Right atrium auricular region (tissue), 2 donors: ENCODE results near the gene TMEM59L. TPM values are rescaled to one million over a fixed set of nuclear protein-coding genes. Genes with fewer than 3 reads are reported as not detected.

Experiments used
- DNase-seq: peaks from one replicate; pipeline ENCODE4 v3.0.0-alpha.2; 2019; ENCODE audit warnings: low spot score
- H3K27ac ChIP-seq, 2 donors: fragments of 200-600 bp; sonication (generic); 1 replicate in 1 of 2; 2 replicates in 1 of 2; pipeline ENCODE4 v1.5.1; 2016 to 2019
- H3K27me3 ChIP-seq, 2 donors: fragments of 200-600 bp; sonication (generic); one replicate each; pipeline versions ENCODE4 v1.5.1 to v1.6.0; 2017 to 2019
- H3K36me3 ChIP-seq: fragments of 200-600 bp; sonication (generic); one replicate; pipeline ENCODE4 v1.5.1; 2016
- H3K4me1 ChIP-seq, 2 donors: fragments of 200-600 bp; sonication (generic); one replicate each; pipeline versions ENCODE4 v1.5.1 to v1.6.0; 2017 to 2019
- H3K4me3 ChIP-seq, 2 donors: fragments of 200-600 bp; sonication (generic); 1 replicate in 1 of 2; 2 replicates in 1 of 2; pipeline ENCODE4 v1.5.1; 2017 to 2019; ENCODE audit warnings: mild to moderate bottlenecking in 1 of 2, moderate library complexity in 1 of 2
- H3K9me3 ChIP-seq, 2 donors: fragments of 200-600 bp; sonication (generic); one replicate each; pipeline ENCODE4 v1.5.1; 2019
- CTCF ChIP-seq, 2 donors: fragments of 200-600 bp; sonication (generic); IDR thresholded peaks; one replicate each; pipeline ENCODE4 v1.5.1; 2019; ENCODE audit warnings: antibody characterized with exemption in 2 of 2
- total RNA-seq, 2 donors: library from RNA; depleted of rRNA; stranded (reverse); fragments of >200 nt; gene quantifications; one replicate each; pipeline ENCODE4 v1.1.0, GENCODE V29; 2016

The TMEM59L gene
- total RNA-seq, 2 donors from 2014 or later, result 2.2 to 3.0 TPM

GRCh38 chr19:18668252-18668631 is 55.6 kb downstream of the TMEM59L start:
- H3K4me3 ChIP-seq, result no peak overlapping the region
- H3K9me3 ChIP-seq, result no peaks in the 10 kb centered on the region
- H3K27ac ChIP-seq, result no peak overlapping the region
- no peak for TF ChIP-seq CTCF (IDR thresholded peaks at IDR 0.05)
- H3K4me1 ChIP-seq, result peaks cover 0 to 42% of the 10 kb centered on the region in 2 donors
- DNase-seq, result no peak
- peaks cover 27% of the 10 kb centered on the region for H3K36me3 ChIP-seq
- H3K27me3 ChIP-seq, result no peaks in the 10 kb centered on the region

- Histone ChIP-seq H3K9me3 (no peaks in the 10 kb centered on the region), H3K36me3 (peaks cover 27% of the 10 kb centered on the region), H3K4me1 (peaks cover 0 to 38% of the 10 kb centered on the region in 2 donors), H3K27ac (no peak overlapping the region), H3K4me3 (no peak overlapping the region), H3K27me3 (no peaks in the 10 kb centered on the region)
- no peak for DNase-seq
- TF ChIP-seq CTCF (IDR thresholded peaks at IDR 0.05), result no peak
These were observed 56.3 kb downstream of the TMEM59L start for GRCh38 chr19:18668744-18669523.

GRCh38 chr19:18669524-18669817 is 56.8 kb downstream of the TMEM59L start:
- H3K27me3 ChIP-seq, result no peaks in the 10 kb centered on the region
- H3K36me3 ChIP-seq, result peaks cover 27% of the 10 kb centered on the region
- no peak overlapping the region for H3K4me3 ChIP-seq
- no peaks in the 10 kb centered on the region for H3K9me3 ChIP-seq
- DNase-seq, result no peak
- no peak for TF ChIP-seq CTCF (IDR thresholded peaks at IDR 0.05)
- no peak overlapping the region for H3K27ac ChIP-seq
- peaks cover 0 to 38% of the 10 kb centered on the region in 2 donors for H3K4me1 ChIP-seq

GRCh38 chr19:18669883-18670282 is 57.2 kb downstream of the TMEM59L start:
- no peaks in the 10 kb centered on the region for H3K27me3 ChIP-seq
- H3K4me3 ChIP-seq, result no peak overlapping the region
- peaks cover 27% of the 10 kb centered on the region for H3K36me3 ChIP-seq
- H3K4me1 ChIP-seq, result peaks cover 0 to 38% of the 10 kb centered on the region in 2 donors
- no peaks in the 10 kb centered on the region for H3K9me3 ChIP-seq
- no peak for TF ChIP-seq CTCF (IDR thresholded peaks at IDR 0.05)
- DNase-seq, result no peak
- H3K27ac ChIP-seq, result no peak overlapping the region

- peaks cover 0 to 36% of the 10 kb centered on the region in 2 donors for H3K4me1 ChIP-seq
- H3K4me3 ChIP-seq, result no peak overlapping the region
- DNase-seq, result no peak
- no peak overlapping the region for H3K27ac ChIP-seq
- no peak for TF ChIP-seq CTCF (IDR thresholded peaks at IDR 0.05)
- H3K27me3 ChIP-seq, result no peaks in the 10 kb centered on the region
- H3K36me3 ChIP-seq, result peaks cover 27% of the 10 kb centered on the region
- no peaks in the 10 kb centered on the region for H3K9me3 ChIP-seq
These were observed 57.6 kb downstream of the TMEM59L start for GRCh38 chr19:18670312-18670711.

Other genes with a start within 250 kb of the TMEM59L start
- gene GDF15, start 226.7 kb upstream of the TMEM59L start, total RNA-seq, result 1 to 10 TPM; 1.1 to 2.7 TPM
- gene LRRC25, start 215.2 kb upstream of the TMEM59L start, total RNA-seq, result 1 to 10 TPM; 2.6 to 6.8 TPM
- gene SSBP4, start 193.5 kb upstream of the TMEM59L start, total RNA-seq, result 10 to 100 TPM; 31.7 to 59.5 TPM
- 10 to 100 TPM; 24.1 to 49.4 TPM for gene ISYNA1, start 174.7 kb upstream of the TMEM59L start, total RNA-seq
- 10 to 100 TPM; 12.4 to 17.5 TPM for gene ELL, start 90.8 kb upstream of the TMEM59L start, total RNA-seq
- 100 to 1,000 TPM; 192 to 345 TPM for gene FKBP8, start 69.3 kb upstream of the TMEM59L start, total RNA-seq
- gene KXD1, start 55.0 kb upstream of the TMEM59L start, total RNA-seq, result 100 to 1,000 TPM in 1 of 2 donors, 10 to 100 TPM in 1; 60.7 to 114 TPM
- 100 to 1,000 TPM; 272 to 543 TPM for gene UBA52, start 41.0 kb upstream of the TMEM59L start, total RNA-seq
- 100 to 1,000 TPM; 119 to 171 TPM for gene REX1BD, start 24.1 kb upstream of the TMEM59L start, total RNA-seq
- gene CRLF1, start 6.1 kb upstream of the TMEM59L start, total RNA-seq, result 10 to 100 TPM; 71.8 to 73.9 TPM
- gene KLHL26, start 24.2 kb downstream of the TMEM59L start, total RNA-seq, result 10 to 100 TPM in 1 of 2 donors, 1 to 10 TPM in 1; 5.7 to 11.3 TPM
- gene CRTC1, start 70.8 kb downstream of the TMEM59L start, total RNA-seq, result 1 to 10 TPM; 4.0 to 5.8 TPM
- 10 to 100 TPM in 1 of 2 donors, 1 to 10 TPM in 1; 7.8 to 12.5 TPM for gene COMP, start 178.4 kb downstream of the TMEM59L start, total RNA-seq
- gene UPF1, start 219.1 kb downstream of the TMEM59L start, total RNA-seq, result 10 to 100 TPM; 27.6 to 61.5 TPM